Gastroesophageal sphincter (tissue), 3 donors: ENCODE measurements around the gene TNFRSF8.

Experiments
- CTCF ChIP-seq, 4 experiments: fragments of 200-600 bp in 2 of 4; fragments of 450-650 bp in 2 of 4; sonication (generic) in 1 of 4; IDR thresholded peaks; one replicate each; pipeline ENCODE4 v1.5.1; 2017 to 2019; ENCODE audit warnings: antibody characterized with exemption in 4 of 4, mild to moderate bottlenecking in 2 of 4, moderate library complexity in 2 of 4
- EP300 ChIP-seq: sonication (generic); formaldehyde crosslinking; IDR thresholded peaks from one replicate; pipeline ENCODE4 v1.6.1; 2017; ENCODE audit warnings: antibody characterized with exemption, mild to moderate bottlenecking
- POLR2A ChIP-seq, 2 donors: fragments of 450-650 bp; IDR thresholded peaks; one replicate each; pipeline ENCODE4 v1.6.1; 2017; ENCODE audit warnings: antibody characterized with exemption in 2 of 2, mild to moderate bottlenecking in 2 of 2, moderate library complexity in 1 of 2

- no peak for TF ChIP-seq EP300
- no peak for TF ChIP-seq POLR2A (IDR thresholded peaks at IDR 0.05)
- TF ChIP-seq CTCF (IDR thresholded peaks at IDR 0.05), result no peak
Measured at GRCh38 chr1:12046749-12047119, 16.4 kb upstream of the TNFRSF8 start.
